ENCODE data around the gene RIIAD1. TPM values are rescaled to one million over a fixed set of nuclear protein-coding genes. Genes with fewer than 3 reads are reported as not detected.

The RIIAD1 gene
- total RNA-seq, result not detected in 2 replicates

GRCh38 chr1:151720974-151721787, at the start of gene RIIAD1:
Gene RIIAD1, plus strand, starts transcription at chr1:151721522. Its CDS starts 15 bp downstream, at chr1:151721537.

GRCh38 chr1:151716771-151717631, 4.3 kb upstream of the RIIAD1 start, which contains the start of gene CELF3:
Gene CELF3, minus strand, starts transcription at chr1:151716803. Its CDS starts 783 bp downstream, at chr1:151716020.

GRCh38 chr1:151762941-151763921, 41.9 kb downstream of the RIIAD1 start, which contains the start of gene MRPL9:
Gene MRPL9, minus strand, starts transcription at chr1:151763496. Its CDS starts 17 bp downstream, at chr1:151763479.

Other genes starting within 250 kb of the RIIAD1 start
- gene CGN, start 210.1 kb upstream of the RIIAD1 start, total RNA-seq, result 0.13 and 1.5 TPM in 2 replicates
- gene TUFT1, start 181.2 kb upstream of the RIIAD1 start, total RNA-seq, result 3.9 and 4.9 TPM in 2 replicates
- gene SNX27, start 109.5 kb upstream of the RIIAD1 start, total RNA-seq, result 11.6 and 11.8 TPM in 2 replicates
- not detected in 2 replicates for gene CELF3, start 4.7 kb upstream of the RIIAD1 start, total RNA-seq
- gene MRPL9, start 42.0 kb downstream of the RIIAD1 start, total RNA-seq, result 101 and 132 TPM in 2 replicates
- 4.5 and 5.6 TPM in 2 replicates for gene TDRKH, start 69.0 kb downstream of the RIIAD1 start, total RNA-seq
- gene LINGO4, start 83.9 kb downstream of the RIIAD1 start, total RNA-seq, result not detected in 2 replicates
- not detected in 2 replicates for gene RORC, start 110.3 kb downstream of the RIIAD1 start, total RNA-seq
- gene C2CD4D, start 118.3 kb downstream of the RIIAD1 start, total RNA-seq, result not detected in 2 replicates
- gene THEM5, start 132.2 kb downstream of the RIIAD1 start, total RNA-seq, result not detected in 2 replicates
- gene THEM4, start 188.0 kb downstream of the RIIAD1 start, total RNA-seq, result 12.5 and 22.9 TPM in 2 replicates